NCI-H1694 treated with DMSO at 0.1 percent for 48 hours (cell line): Measurements from ENCODE around the gene TMEM135.
A peak's percentile ranks its signal among the peaks of the same experiment; 100 is the strongest.
"Not testable (repeated sequence)": the region's sequence is repeated elsewhere in the genome, so short reads cannot be mapped to it uniquely, and the experiment has no call there.

Experiments used
- DNase-seq: peaks from one replicate; lab custom pipeline; 2025; lab: John Stamatoyannopoulos, UW

Gene TMEM135

DNA sequence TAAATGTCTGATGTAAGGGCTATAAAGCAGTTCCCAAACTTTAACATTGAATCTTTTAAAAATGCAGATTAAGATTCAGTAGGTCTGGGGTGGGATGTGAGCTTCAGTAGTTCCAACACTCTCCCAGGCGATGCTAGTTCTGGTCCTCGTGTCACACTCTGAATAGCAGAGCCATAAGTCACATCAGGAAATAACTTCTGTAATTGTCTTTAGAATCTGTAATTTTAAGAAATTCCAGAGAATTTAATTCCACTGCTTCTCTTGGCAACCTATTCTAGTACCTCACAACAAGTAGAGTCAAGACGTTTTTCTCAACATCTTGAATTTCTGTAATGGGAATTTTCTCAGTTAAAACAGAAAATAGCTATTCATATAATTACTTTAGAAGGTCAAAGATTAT is 223.1 kb downstream of the TMEM135 start:
- no peak for DNase-seq

GRCh38 chr11:87263264-87263838 is 225.6 kb downstream of the TMEM135 start:
- DNase-seq = no peak

DNA sequence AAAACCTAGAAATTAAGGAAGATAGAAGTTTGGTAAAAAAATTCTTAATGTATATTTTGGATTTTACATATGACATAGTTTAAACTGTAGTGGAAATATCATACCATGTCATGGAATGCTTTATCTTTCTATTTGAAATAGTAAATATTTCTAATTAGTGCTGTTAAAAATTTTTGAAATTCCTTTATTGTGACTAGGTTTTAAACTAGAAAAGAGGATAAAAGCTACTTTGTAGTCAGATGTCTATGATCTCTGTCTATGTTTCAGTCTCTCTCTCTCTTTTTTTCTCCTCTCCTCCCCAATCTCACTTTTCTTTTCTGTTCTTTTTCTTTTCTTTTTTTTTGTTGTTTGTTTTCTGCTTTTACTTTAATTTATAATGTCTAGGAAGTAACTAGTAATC is 226.2 kb downstream of the TMEM135 start:
- DNase-seq = no peak

DNA sequence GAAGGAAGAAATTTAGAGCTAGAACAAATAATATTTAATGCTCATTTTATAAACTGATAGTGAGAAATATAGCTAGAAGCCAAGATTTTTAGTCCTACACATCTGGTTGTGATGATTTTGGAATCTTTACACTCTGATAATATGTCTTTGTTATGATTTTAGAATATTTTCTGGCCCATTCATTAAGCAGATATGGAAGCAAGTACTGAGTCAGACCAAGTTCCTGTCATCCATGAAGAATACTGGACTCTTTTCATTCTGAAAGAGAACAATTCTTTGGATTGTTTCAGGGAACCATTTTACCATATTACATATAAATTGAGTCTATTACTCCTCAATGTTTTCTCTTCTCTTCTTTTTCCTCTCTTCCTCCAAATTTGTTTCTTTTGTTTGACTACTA is 227.4 kb downstream of the TMEM135 start:
- no peak for DNase-seq

- DNase-seq = no peak
Measured at GRCh38 chr11:87265979-87266378, 228.2 kb downstream of the TMEM135 start.

DNA sequence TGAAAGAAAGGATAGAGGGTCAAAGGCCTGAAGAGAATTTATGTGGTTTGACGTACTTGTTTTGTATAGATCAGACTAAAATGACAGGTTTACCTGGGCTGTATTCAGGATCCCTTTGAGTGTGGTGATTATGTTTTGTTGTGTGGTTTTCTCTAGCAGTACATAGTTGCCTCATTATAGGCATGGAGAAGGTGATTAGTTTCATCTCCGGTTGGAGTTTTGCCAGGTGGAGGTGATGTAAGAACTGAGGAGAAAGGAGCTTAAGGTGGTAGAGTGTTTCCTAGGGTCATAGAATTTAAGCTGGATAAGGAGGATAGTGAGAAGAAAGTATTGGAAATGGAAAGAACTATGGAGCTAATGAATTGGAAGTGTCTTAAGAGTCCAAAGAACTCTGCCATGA is 229.0 kb downstream of the TMEM135 start:
- no peak for DNase-seq

DNA sequence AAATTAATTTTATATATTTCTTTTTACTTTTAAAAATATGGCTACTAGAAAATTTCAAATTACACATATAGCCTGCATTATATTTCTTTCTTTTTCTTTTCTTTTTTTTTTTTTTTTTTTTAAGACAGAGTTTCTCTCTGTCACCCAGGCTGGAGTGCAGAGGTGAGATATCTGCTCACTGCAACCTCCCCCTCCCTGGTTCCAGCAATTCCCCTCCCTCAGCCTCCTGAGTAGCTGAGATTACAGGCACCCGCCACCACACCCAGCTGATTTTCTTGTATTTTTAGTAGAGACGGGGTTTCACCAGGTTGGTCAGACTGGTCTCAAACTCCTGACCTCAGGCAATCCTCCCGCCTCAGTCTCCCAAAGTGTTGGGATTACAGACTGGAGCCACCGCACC is 234.2 kb downstream of the TMEM135 start:
- not testable (repeated sequence) for DNase-seq

DNA sequence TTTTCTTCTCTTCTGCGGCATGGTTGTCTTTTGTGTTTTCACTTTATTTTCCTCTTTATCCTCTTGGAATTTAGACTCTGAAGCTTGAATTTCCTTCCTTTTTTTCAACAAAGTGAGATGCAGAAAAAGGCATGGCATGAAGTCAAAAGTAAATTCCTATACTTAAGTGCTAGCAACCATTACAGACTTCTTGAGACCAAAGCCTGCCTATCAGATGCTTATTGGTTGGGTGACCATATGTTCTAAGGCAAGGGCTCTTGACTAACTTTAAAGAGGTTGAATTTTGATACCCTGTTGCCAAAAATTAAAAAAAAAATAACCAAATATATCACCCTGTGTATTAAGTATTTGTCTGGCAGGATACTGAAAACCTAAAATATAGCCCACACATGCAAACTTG is 237.4 kb downstream of the TMEM135 start:
- DNase-seq = no peak

- no peak for DNase-seq
Measured at GRCh38 chr11:87280143-87280542, 242.4 kb downstream of the TMEM135 start.

DNA sequence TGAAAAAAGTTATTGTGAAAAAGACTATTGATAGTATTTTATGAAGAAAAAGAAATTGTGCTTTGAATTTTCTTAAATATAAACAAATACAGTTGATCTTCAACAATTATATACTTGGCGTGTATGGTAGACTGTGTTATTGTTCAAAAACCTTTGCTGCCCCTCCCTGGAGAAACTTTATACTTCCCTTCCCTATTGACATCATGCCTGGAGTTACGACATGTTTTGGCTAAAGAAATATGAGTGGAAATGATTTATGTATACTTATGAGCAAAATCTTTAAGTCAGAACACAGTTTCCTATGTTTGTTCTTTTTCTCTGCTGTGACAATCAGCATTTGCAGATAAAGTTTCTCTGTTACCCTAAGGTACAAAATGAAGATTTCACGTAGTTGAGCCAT is 243.8 kb downstream of the TMEM135 start:
- DNase-seq = no peak

- DNase-seq = no peak
Measured at GRCh38 chr11:87284306-87284705, 246.6 kb downstream of the TMEM135 start.

DNA sequence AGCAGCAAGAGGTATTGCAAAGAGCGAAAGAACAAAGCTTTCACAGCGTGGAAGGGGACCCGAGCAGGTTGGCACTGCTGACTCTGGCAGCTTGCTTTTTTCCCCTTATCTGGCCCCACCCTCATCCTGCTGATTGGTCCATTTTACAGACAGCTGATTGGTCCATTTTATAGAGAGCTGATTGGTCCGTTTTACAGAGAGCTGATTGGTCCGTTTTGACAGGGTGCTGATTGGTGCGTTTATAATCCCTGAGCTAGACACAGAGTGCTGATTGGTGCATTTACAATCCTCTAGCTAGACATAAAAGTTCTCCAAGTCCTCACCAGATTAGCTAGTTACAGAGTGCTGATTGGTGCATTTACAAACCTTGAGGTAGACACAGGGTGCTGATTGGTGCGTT is 247.9 kb downstream of the TMEM135 start:
- DNase-seq = not testable (repeated sequence)

DNA sequence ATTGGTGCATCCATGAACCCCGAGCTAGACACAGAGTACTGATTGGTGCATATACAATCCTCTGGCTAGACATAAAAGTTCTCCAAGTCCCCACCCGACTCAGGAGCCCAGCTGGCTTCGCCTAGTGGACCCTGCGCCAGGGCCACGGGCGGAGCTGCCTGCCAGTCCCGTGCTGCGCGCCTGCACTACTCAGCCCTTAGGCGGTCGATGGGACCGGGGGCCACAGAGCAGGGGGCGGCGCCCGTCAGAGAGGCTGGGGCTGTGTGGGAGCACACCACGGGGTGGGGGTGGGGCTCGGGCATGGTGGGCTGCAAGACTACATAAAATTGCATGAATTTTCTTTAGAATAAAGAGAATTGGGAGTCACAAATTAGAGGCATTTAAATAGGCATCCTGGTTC is 248.6 kb downstream of the TMEM135 start:
- no peak for DNase-seq

DNA sequence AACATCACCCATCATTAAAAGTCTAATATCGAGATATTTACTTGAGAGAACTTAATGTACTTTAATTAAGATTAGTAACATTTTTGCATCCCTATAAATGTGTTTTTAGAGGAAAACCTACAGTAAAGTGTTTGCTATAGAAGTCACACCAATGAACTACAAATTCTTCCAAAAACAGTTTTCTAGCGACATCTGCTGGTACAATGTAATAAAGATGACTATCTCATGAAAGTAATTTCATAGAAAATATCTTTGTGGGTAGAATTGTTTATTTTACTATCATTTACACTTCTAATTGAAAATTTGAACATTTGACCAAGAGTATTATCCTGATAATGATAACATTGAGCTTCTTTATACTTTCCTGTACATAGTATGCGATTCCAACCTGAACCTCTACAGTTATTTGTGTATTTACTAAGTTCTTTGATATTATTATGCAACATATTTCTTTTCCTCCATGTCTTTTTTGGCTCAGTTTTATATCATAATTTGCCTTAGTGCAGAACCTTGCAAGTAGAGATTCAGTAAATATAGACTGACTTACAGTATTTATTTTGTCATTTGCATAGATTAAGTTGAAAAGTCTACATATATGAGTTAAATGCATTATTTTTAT is 252.7 kb downstream of the TMEM135 start:
- DNase-seq = peak; percentile 49

DNA sequence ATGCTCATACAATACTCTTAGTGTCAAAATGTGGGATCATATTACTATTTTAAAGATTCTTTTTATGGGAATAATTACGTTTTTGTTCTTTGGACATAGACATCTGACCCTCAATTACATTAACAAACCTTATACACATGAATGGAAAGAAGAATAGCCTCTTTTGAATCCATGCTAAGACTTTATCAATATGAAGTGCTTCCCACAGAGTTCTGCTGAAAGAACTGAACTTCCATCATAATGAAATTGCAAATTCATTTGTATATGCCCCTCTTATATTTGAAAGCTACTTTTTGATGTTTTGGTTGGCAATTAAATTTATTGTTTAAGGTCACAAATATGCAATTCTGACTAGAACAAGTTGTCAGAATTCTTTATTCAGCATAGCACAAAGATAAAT is 254.9 kb downstream of the TMEM135 start:
- DNase-seq = no peak

GRCh38 chr11:87295237-87295636 is 257.5 kb downstream of the TMEM135 start:
- no peak for DNase-seq

DNA sequence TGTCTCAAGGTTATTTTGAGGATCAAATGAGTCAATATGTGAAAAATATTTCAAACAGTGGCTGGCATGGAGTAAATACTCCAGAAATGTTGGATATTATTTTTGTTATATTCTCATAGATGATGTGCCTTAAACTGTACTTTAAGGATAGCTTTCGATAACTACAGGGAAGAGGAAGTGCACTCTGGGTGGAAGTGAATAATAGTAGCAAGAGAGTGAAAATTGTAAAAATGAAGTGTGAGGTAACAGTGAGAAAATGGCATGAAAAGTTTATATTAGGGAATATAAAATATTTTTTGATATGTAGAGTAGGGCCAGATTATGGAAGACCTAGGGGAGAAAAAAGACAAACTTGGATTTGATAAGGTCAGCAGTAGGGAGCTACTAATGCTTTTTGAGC is 258.9 kb downstream of the TMEM135 start:
- DNase-seq = no peak

DNA sequence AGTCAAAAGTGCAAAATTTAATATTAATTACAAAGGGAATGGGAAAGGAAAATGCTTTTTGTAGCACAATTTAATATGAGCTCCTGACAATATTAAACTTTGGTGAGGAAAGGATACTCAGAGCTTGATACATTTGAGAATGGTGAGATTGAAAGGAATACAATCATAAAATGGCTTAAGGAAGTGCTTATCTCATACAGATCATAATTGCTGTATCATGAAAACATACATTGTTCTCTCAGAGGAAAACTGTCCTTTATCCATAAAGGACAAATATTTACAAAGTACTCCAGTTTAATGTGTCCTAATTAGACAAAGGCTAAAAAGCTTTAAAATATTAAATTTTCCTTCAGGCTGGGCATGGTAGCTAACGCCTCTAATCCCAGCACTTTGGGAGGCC is 260.4 kb downstream of the TMEM135 start:
- DNase-seq = no peak

DNA sequence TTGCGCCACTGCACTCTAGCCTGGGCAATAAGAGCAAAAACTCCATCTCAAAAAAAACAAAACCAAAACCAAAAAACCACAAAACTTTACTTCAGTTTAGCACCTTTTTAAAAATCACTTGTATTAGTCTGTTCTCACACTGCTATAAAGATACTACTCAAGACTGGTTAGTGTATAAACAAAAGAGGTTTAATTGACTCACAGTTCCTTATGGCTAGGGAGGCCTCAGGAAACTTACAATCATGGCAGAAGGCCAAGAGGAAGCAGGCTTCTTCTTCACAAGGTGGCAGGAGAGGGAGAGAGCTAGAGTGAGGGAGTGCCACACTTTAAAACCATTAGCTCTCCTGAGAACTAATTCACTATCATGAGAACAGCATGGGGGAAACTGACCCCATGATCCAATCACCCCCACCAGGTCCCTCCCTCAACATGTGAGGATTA is 261.3 kb downstream of the TMEM135 start:
- no peak for DNase-seq

GRCh38 chr11:87300640-87301380 is 263.1 kb downstream of the TMEM135 start:
- no peak for DNase-seq

GRCh38 chr11:87301785-87302540 is 264.2 kb downstream of the TMEM135 start:
- DNase-seq = no peak

DNA sequence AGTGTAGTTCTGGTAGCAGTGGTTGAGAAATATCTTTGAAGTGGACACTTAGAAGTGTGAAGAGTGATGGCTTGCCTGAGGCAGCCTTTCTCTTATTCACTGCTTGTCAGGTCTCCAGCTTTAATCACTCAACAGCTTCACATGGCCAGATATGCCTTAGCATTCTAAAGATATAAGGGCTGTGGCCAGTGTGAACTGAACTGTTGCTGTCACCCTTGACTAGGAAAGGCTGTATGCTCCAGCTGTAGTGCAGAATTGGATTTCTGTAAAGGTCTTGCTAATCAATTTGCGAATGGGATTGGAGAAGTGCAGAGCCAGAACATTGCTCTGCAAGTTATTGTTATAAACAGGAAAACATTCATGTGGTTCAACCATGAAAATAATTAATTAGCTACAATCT is 266.7 kb downstream of the TMEM135 start:
- no peak for DNase-seq
